Measurements from ENCODE around the gene MCTP2.

DNA sequence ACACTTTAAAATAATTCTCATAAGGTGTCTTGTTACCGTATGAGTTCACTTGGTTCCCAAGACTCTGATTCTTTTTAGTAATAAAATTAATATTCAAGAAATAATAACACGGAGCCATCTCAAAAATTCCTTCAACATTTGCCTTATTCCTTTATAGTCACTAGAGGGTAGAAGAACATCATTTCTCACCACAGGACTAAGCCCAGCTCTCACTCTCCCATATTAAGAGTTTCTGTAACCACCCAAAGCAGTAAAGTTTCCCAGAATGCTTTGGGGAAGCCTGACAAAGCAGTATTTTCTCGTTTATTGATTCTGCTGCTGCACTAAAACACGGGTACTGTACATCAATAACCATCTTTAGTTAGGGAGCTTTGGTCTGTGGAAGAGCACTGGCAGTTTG lies 114.9 kb downstream of the MCTP2 start:
- no peak for TF ChIP-seq SIN3A (IDR thresholded peaks at IDR 0.05; ENCODE audit: borderline replicate concordance in 2 of 2, control insufficient read depth in 1 of 2, low read depth in 2 of 2, low read length in 2 of 2)
- no peak for TF ChIP-seq CHD1 (IDR thresholded peaks at IDR 0.05; ENCODE audit: low read length)
- TF ChIP-seq SMC3 (conservative IDR thresholded peaks at IDR 0.05; ENCODE audit: insufficient read depth, low read depth, low read length): no peak
- TF ChIP-seq ZNF24 (IDR thresholded peaks at IDR 0.05): no peak
- no peak for TF ChIP-seq SP1 (CRISPR knock-in tag; IDR thresholded peaks at IDR 0.05)
- TF ChIP-seq RAD51 (IDR thresholded peaks at IDR 0.05; ENCODE audit: borderline replicate concordance, low read depth): no peak
- TF ChIP-seq SOX6 (IDR thresholded peaks at IDR 0.05): no peak
- no peak for TF ChIP-seq FOXK2 (conservative IDR thresholded peaks at IDR 0.05 in 1 of 2, IDR thresholded peaks at IDR 0.05 in 1 of 2; ENCODE audit: low read depth in 2 of 2)
- no peak for TF ChIP-seq MXI1 (IDR thresholded peaks at IDR 0.05; ENCODE audit: low read depth, low read length)
- no peak for TF ChIP-seq EP300 (IDR thresholded peaks at IDR 0.05; ENCODE audit: low read length)
- no peak for TF ChIP-seq MEF2D (tag; conservative IDR thresholded peaks at IDR 0.05; ENCODE audit: low read depth)
- no peak for TF ChIP-seq SETDB1 (IDR thresholded peaks at IDR 0.05; ENCODE audit: low read length)

Measured in K562 (cell line).